B cell (primary cell): ENCODE results near the gene ZBTB47. TPM values are rescaled to one million over a fixed set of nuclear protein-coding genes. Genes with fewer than 3 reads are reported as not detected.

ENCODE experiments used
- ATAC-seq: fragments of 200-7000 bp; cut with Tn5 transposase; one replicate; pipeline ENCODE4 v1.10.0; 2021; ENCODE audit warnings: low read depth, mild to moderate bottlenecking, moderate number of reproducible peaks, moderate library complexity
- CTCF ChIA-PET: fragments of 350-600 bp; sonication (Branson Sonifier 250); formaldehyde crosslinking; loops from one replicate; lab custom pipeline; 2021; ENCODE audit warnings: antibody characterized with exemption, inconsistent platforms; lab: Charles Lee
- POLR2A ChIA-PET: fragments of 350-600 bp; sonication (Branson Sonifier 250); formaldehyde crosslinking; loops from one replicate; lab custom pipeline; 2021; ENCODE audit warnings: antibody characterized with exemption; lab: Charles Lee
- DNase-seq: peaks from one replicate; pipeline ENCODE4 v3.0.0; 2013
- H2AFZ ChIP-seq: 2 replicates; pipeline ENCODE4 v1.6.1; 2012; ENCODE audit warnings: mild to moderate bottlenecking, low read depth, low read length; ENCODE audit not compliant: insufficient read depth, poor library complexity, severe bottlenecking
- H3K27ac ChIP-seq, 2 donors: 1 replicate in 1 of 2; 2 replicates in 1 of 2; pipeline ENCODE4 v1.5.1; 2012 to 2013; ENCODE audit warnings: low read length in 2 of 2, mild to moderate bottlenecking in 2 of 2, moderate library complexity in 1 of 2
- H3K27me3 ChIP-seq, 4 experiments: fragments of 200-600 bp in 1 of 4; sonication (generic) in 1 of 4; replicated peaks in 1 of 4; 1 replicate in 2 of 4; 2 replicates in 2 of 4; pipeline versions ENCODE4 v1.6.1 to v1.7.0; 2013 to 2016; ENCODE audit warnings: low read length in 3 of 4, mild to moderate bottlenecking in 2 of 4, mixed read lengths in 1 of 4, moderate library complexity in 1 of 4; ENCODE audit not compliant: insufficient read depth in 4 of 4, control insufficient read depth in 3 of 4; ENCODE audit errors: control extremely low read depth in 1 of 4
- H3K36me3 ChIP-seq, 2 experiments: replicated peaks in 1 of 2; 1 replicate in 1 of 2; 2 replicates in 1 of 2; pipeline versions ENCODE4 v1.6.1 to v1.7.1; 2013; ENCODE audit warnings: low read length in 1 of 2; ENCODE audit not compliant: insufficient read depth in 2 of 2, control insufficient read depth in 1 of 2; ENCODE audit errors: control extremely low read depth in 1 of 2, extremely low read depth in 1 of 2
- H3K4me1 ChIP-seq, 2 donors: fragments of 200-600 bp in 1 of 2; sonication (generic) in 1 of 2; 1 replicate in 1 of 2; 2 replicates in 1 of 2; pipeline versions ENCODE4 v1.5.1 to v1.6.1; 2013 to 2017; ENCODE audit warnings: low read length in 2 of 2; ENCODE audit not compliant: control insufficient read depth in 2 of 2, insufficient read depth in 2 of 2
- H3K4me2 ChIP-seq: replicated peaks from 2 replicates; pipeline ENCODE3; 2012; ENCODE audit warnings: mild to moderate bottlenecking, low read depth, low read length; ENCODE audit not compliant: poor library complexity, severe bottlenecking
- H3K4me3 ChIP-seq, 5 experiments: fragments of 200-600 bp in 1 of 5; sonication (generic) in 1 of 5; 1 replicate in 3 of 5; 2 replicates in 2 of 5; pipeline versions ENCODE4 v1.5.1 to v1.7.0; 2011 to 2016; ENCODE audit warnings: low read length in 4 of 5, mild to moderate bottlenecking in 4 of 5, low read depth in 2 of 5, control low read depth in 1 of 5, moderate library complexity in 1 of 5; ENCODE audit not compliant: insufficient read depth in 1 of 5; ENCODE audit errors: control extremely low read depth in 1 of 5, extremely low read depth in 1 of 5
- H3K79me2 ChIP-seq: fragments of 200-600 bp; sonication (generic); one replicate; pipeline ENCODE4 v1.6.0; 2016; ENCODE audit warnings: low read length; ENCODE audit not compliant: control insufficient read depth, insufficient read depth
- H3K9ac ChIP-seq: fragments of 200-600 bp; sonication (generic); 2 replicates; pipeline ENCODE4 v1.6.1; 2017; ENCODE audit warnings: mild to moderate bottlenecking, low read length, moderate library complexity
- H3K9me3 ChIP-seq, 3 donors: one replicate each; pipeline versions ENCODE4 v1.6.1 to v1.7.1; 2013; ENCODE audit warnings: low read length in 2 of 3; ENCODE audit not compliant: control insufficient read depth in 2 of 3, insufficient read depth in 1 of 3; ENCODE audit errors: control extremely low read depth in 1 of 3
- H4K20me1 ChIP-seq: 2 replicates; pipeline ENCODE4 v1.6.0; 2012; ENCODE audit warnings: mild to moderate bottlenecking, low read length; ENCODE audit not compliant: insufficient read depth, control insufficient read depth, poor library complexity, severe bottlenecking
- H3K27ac Mint-ChIP-seq: one replicate; pipeline ENCODE4 v1.8.0; 2021; ENCODE audit warnings: mixed read lengths
- H3K27me3 Mint-ChIP-seq: one replicate; pipeline ENCODE4 v1.8.0; 2021; ENCODE audit warnings: mixed read lengths
- H3K4me1 Mint-ChIP-seq: one replicate; pipeline ENCODE4 v1.8.0; 2021; ENCODE audit warnings: mixed read lengths
- H3K4me3 Mint-ChIP-seq: one replicate; pipeline ENCODE4 v1.8.0; 2021; ENCODE audit warnings: mixed read lengths
- H3K9me3 Mint-ChIP-seq: one replicate; pipeline ENCODE4 v1.8.0; 2022; ENCODE audit warnings: mixed read lengths; ENCODE audit not compliant: insufficient read depth
- CTCF ChIP-seq: fragments of 200-600 bp; IDR thresholded peaks from one replicate; pipeline ENCODE4 v1.8.0; 2022; ENCODE audit warnings: antibody characterized with exemption, mild to moderate bottlenecking
- EZH2 ChIP-seq: IDR thresholded peaks from 2 replicates; pipeline ENCODE4 v1.6.1; 2012; ENCODE audit warnings: borderline replicate concordance, low read depth, mild to moderate bottlenecking, moderate library complexity, low read length; ENCODE audit not compliant: insufficient read depth, poor library complexity, severe bottlenecking
- WGBS: methylation state at CpG from one replicate; pipeline ENCODE4 v1.1.5; 2013; ENCODE audit warnings: missing lambda C conversion rate; ENCODE audit not compliant: insufficient coverage; 5-methylcytosine and 5-hydroxymethylcytosine counted together
- intact Hi-C: fragments of 100-400 bp; cut with micrococcal nuclease; formaldehyde crosslinking; loops from one replicate; pipeline ENCODE4 v1.10.0; 2022
- polyA plus RNA-seq: library from polyadenylated mRNA; depleted of rRNA; stranded (reverse); fragments of >200 nt; gene quantifications from 2 replicates; pipeline ENCODE4 v1.2.3, GENCODE V29; 2012
- total RNA-seq, 2 donors: library from RNA; stranded (reverse); fragments of 120-200 nt in 1 of 2; gene quantifications; 1 replicate in 1 of 2; 2 replicates in 1 of 2; pipeline versions ENCODE4 v1.2.3 to v1.2.4, GENCODE V29; 2013 to 2022

The ZBTB47 gene
- total and polyA plus RNA-seq, 2 donors (not counting 1 experiment from before 2014, with no cell fraction given) = 0.34 to 1.6 TPM

- H3K9ac ChIP-seq = no peak overlapping the region
- no peak overlapping the region for H3K4me2 ChIP-seq
- Mint-ChIP-seq H3K4me1 (no peaks in the 10 kb centered on the region), H3K27ac (no peak overlapping the region), H3K4me3 (no peak overlapping the region), H3K9me3 (no peaks in the 10 kb centered on the region), H3K27me3 (peaks cover 6% of the 10 kb centered on the region)
- no peak overlapping the region for H3K27ac ChIP-seq
- H3K9me3 ChIP-seq = no peaks in the 10 kb centered on the region
- H3K4me1 ChIP-seq = no peaks in the 10 kb centered on the region
- DNase-seq (no peak), ATAC-seq (no peak)
- no peaks in the 10 kb centered on the region for H3K79me2 ChIP-seq
- H3K27me3 ChIP-seq = peaks cover 0 to 3% (median 0%) of the 10 kb centered on the region in 4 experiments
- WGBS = 87% methylated on average over 10 of the region's 13 CpGs
- H4K20me1 ChIP-seq = no peaks in the 10 kb centered on the region
- intact Hi-C loops = no loop called here
- ChIA-PET POLR2A (no interaction called here), CTCF (no interaction called here)
- TF ChIP-seq EZH2 = no peak
- no peak for TF ChIP-seq CTCF
- H3K36me3 ChIP-seq = no peaks in the 10 kb centered on the region
- H2AFZ ChIP-seq = no peak overlapping the region
- H3K4me3 ChIP-seq = no peak overlapping the region
Measured at GRCh38 chr3:42691816-42692666, 38.5 kb downstream of the ZBTB47 start.
